HG03342 (cell line): ENCODE results near the gene KCNN3.
"Not testable (repeated sequence)": the region's sequence is repeated elsewhere in the genome, so short reads cannot be mapped to it uniquely, and the experiment has no call there.

Source experiments
- ATAC-seq: cut with Tn5 transposase; IDR thresholded peaks from one replicate; pipeline ENCODE4 v1.9.1; 2021; ENCODE audit warnings: mild to moderate bottlenecking, moderate library complexity; ENCODE audit not compliant: unreplicated experiment

KCNN3 gene

GRCh38 chr1:154712166-154712810 lies 157.8 kb downstream of the KCNN3 start:
- no peak for ATAC-seq

DNA sequence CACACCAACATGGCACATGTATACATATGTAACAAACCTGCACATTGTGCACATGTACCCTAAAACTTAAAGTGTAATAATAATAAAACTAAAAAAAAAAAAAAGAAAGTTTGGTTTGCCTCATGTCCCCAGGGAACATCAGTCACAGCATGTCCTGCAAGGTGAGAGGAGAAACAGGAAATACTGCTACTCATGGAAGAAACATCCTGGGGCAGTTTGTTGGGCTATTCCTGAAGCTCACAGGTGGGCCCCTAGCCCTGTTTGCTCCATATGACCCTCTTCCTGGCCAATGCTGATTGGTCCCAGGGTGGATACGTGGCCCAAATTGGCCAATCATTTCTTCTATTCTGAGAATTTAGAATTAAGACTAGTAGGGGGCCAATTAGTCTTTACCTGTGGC lies 158.7 kb downstream of the KCNN3 start:
- no peak for ATAC-seq

DNA sequence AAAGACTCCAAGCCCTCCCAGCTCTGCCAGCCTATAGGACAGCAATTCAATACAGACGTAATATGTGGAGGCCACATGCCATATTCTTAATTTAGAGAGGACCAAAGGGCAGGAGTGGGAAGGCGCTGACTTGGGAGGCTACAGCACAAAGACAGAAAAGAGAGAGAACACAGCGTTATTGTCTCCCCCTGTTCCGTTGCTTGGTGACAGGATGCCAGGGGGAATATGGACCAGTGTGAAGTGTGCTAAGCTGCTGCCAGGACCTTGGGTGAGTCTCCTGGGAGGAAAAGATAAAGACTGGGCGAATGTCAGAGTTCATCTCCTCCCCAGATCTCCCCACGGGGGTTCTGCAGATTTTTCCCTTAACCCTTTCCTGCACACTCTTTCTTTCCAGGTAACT lies 160.0 kb downstream of the KCNN3 start:
- ATAC-seq = no peak

DNA sequence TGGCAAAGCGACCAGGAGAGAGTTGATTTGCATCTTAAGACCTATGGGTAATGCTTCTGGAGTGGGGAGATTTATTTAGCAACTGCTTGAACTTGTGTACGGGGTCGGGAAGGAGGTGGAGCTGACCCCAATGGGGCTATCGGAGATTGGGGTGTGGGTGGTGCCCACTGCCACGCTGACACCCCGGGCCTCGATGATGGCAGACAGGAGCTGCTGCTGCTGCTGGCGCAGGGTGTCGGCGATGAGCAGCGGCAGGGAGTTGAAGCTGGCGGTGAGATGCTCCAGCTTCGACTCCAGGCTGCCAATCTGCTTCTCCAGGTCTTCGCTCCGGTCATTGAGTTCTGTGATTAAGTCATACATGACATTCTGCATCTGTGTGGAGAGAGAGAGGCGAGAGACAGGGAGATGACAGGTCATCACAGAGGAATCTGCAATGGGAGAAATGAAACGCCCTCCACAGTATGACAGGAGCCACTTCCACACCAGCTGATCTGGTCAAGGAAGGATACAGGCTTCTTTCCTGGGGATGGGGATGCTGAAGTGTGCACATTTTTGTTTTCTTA lies 162.1 kb downstream of the KCNN3 start:
- no peak for ATAC-seq

GRCh38 chr1:154706851-154707250 lies 163.2 kb downstream of the KCNN3 start:
- ATAC-seq = no peak

- no peak for ATAC-seq
Observed at GRCh38 chr1:154705544-154705943, 164.5 kb downstream of the KCNN3 start.

DNA sequence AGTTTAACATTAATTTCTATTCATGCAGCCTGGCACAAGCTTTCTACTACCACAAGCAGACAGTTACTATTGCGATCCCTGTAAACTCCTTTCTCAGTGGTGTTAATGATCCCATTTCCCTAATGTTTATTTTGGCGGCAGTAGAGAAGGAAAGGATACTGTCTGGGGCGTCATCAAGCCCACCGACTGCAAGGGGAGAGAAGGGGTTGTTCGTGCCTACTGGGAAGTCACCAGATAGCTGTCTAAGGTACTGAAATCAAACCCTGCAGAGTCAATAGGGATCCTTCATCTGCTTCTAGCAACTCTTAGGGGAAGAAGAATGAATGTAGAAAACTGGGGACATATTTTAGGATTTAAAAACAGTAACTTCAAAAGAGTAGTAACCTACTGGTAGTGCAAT lies 166.9 kb downstream of the KCNN3 start:
- ATAC-seq = no peak

- ATAC-seq = no peak
Observed at GRCh38 chr1:154698320-154699096, 171.6 kb downstream of the KCNN3 start.

GRCh38 chr1:154697710-154698109 lies 172.4 kb downstream of the KCNN3 start:
- ATAC-seq = no peak

GRCh38 chr1:154696456-154696855 lies 173.6 kb downstream of the KCNN3 start:
- ATAC-seq = no peak

- no peak for ATAC-seq
Observed at GRCh38 chr1:154695985-154696384, 174.1 kb downstream of the KCNN3 start.

DNA sequence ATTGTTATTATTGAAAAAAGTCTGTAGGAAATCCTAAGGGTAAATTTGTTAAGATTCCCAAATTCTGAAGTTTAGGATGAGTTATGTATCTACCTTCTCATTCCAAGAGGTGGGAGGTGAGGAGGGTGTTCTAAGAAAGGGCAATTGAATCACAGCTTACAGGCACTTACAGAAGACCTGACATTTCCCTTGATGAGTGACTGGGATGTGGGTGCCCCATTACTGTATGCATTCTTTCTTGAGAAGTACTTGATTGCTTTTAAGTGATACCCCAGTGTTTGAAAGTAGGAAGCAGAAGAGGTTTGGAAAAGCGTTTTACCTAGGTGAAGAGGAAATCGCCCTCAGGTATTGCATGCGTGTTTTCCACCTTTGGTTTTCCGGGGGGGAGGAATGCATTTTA lies 175.1 kb downstream of the KCNN3 start:
- ATAC-seq = no peak

DNA sequence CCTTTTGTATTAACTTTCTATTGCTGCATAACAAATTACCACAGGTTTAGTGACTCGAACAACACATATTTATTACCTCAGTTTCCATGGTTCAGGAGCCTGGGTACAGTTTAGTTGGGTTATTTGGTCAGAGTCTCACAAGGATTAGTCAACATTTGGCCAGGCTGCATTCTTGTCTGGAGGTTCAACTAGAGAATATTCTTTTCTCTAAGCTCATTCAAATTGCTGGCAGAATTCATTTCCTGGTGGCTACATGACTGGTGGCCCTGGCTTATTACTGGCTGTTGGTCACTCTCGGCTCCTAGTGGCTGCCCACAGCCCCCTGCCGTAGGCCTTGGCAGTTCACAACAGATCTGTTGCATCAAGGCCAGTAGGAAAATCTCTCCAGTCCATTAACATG lies 181.0 kb downstream of the KCNN3 start:
- ATAC-seq = no peak

DNA sequence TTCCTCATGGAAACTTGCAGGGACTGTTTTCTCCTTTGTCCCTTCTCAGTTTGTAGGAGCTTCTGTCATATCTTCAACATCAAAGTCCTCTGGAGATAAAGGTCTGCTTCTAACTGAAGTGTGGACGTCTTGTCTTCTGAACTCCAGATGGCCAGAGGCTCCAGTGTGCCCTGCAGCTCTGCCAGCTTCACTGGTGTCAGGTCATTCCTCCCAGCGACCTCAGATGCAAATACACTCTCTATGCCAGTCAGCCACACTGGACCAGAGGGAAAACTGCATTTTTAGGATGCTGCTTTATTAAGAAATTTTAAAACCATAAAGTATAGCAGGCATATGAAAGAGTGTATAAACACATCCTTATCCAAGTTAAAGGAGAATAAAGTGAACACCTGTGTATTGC lies 183.6 kb downstream of the KCNN3 start:
- ATAC-seq = no peak

GRCh38 chr1:154683820-154684219 lies 186.3 kb downstream of the KCNN3 start:
- ATAC-seq = no peak

GRCh38 chr1:154682254-154682653 lies 187.8 kb downstream of the KCNN3 start:
- no peak for ATAC-seq

DNA sequence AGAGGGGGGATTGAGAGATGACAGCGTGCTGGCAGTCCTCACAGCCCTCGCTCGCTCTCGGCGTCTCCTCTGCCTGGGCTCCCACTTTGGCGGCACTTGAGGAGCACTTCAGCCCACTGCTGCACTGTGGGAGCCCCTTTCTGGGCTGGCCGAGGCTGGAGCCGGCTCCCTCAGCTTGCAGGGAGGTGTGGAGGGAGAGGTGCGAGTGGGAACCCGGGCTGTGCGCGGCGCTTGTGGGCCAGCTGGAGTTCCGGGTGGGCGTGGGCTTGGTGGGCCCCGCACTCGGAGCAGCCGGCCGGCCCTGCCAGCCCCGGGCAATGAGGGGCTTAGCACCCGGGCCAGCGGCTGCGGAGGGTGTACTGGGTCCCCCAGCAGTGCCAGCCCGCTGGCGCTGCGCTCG lies 192.2 kb downstream of the KCNN3 start:
- ATAC-seq = not testable (repeated sequence)

- ATAC-seq = not testable (repeated sequence)
Observed at GRCh38 chr1:154676847-154677246, 193.2 kb downstream of the KCNN3 start.

- ATAC-seq = not testable (repeated sequence)
Observed at GRCh38 chr1:154674456-154674855, 195.6 kb downstream of the KCNN3 start.

DNA sequence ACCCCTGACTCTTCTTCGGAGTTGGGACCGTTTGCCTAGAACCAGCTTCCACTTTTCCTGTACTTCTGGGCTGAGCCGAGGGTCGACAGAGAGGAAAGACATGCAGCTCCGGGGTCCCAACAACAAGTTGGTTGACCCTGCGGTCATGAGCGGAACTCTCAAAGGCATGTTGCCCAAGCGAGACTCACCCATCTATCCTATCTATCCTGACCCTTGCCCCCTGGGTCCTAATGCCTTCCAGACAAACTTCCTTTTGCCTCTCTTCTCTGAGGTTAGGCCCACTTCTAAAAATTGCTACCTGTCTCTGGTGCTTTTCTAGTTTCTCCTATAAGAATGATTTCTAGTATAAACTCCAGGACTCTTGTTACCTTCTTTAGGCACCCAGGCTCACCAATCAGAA lies 197.8 kb downstream of the KCNN3 start:
- not testable (repeated sequence) for ATAC-seq

DNA sequence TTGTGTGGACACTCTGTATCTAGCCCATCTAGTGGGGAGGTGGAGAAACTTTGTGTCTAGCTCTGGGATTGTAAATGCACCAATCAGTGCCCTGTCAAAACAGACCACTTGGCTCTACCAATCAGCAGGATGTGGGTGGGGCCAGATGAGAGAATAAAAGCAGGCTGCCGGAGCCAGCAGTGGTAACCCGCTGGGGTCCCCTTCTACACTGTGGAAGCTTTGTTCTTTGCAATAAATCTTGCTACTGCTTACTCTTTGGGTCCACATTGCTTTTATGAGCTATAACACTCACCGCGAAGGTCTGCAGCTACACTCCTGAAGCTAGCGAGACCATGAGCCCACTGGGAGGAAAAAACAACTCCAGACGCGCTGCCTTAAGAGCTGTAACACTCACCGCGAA lies 198.7 kb downstream of the KCNN3 start:
- ATAC-seq = not testable (repeated sequence)
